GM19395 (cell line): ENCODE measurements around the gene SEMA4G.

Experiments
- ATAC-seq: cut with Tn5 transposase; IDR thresholded peaks from one replicate; pipeline ENCODE4 v1.9.1; 2021; ENCODE audit warnings: mild to moderate bottlenecking, moderate library complexity; ENCODE audit not compliant: unreplicated experiment

Gene SEMA4G

GRCh38 chr10:100987685-100988049 lies 18.4 kb downstream of the SEMA4G start:
- ATAC-seq = peak; percentile 13

- no peak for ATAC-seq
Observed at GRCh38 chr10:100988166-100988565, 18.9 kb downstream of the SEMA4G start.

- ATAC-seq = no peak
Observed at GRCh38 chr10:100989088-100989487, 19.8 kb downstream of the SEMA4G start.

DNA sequence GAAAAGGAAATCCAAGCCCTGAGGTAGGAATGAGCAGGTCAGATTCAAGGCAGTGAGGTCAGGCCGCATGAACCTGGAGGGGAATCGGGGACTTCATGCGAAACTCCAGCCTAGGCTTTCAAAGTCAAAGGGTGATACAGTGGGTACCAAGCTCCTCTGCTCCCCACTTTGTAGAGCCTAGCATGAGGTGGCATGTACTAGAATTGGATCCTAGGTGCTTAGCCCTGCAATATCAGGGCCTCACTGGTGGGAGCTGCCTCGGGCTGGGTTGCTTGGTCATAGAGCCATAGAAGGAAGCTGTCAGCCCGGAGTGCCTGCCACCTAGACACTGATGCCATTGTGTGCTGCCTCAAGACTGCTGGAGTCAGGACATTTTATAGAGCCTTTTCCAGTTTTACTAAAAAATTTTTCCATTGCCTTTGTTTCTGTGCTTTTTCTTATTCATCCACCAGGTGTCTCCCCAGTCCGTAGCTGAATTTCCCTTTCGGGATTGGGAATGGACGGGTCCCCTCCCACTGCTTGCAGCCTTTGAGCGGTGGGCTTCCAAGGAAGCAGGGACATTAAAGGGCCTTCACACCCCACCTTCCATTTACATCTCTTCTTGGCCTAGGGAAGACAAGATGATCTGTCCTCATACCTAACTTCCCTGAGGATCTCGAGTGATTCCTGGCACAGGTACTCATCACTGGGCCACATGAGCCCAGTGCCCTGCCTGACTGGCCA lies 24.8 kb downstream of the SEMA4G start:
- ATAC-seq = no peak

DNA sequence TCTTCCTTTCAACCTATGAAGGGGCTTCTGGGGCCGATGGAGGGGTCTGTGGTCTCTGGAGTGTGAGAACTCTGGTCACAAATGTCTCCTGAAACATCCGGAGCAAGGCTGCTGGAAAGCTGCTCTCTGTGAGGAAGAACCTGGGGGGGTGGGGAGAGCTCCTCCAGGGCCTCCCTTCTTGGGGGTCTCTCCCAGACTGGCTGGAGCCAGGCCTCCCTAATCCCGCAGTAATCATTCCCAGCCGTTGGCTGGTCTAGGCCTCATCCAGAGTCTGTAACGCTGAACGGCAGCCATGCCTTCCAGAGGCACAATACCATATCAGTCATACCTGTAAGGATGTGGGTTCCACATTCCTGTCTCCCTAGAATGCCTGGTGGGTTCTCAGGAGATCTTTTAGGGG lies 25.9 kb downstream of the SEMA4G start:
- no peak for ATAC-seq

GRCh38 chr10:100996678-100997359 lies 27.5 kb downstream of the SEMA4G start:
- ATAC-seq = peak; percentile 26

DNA sequence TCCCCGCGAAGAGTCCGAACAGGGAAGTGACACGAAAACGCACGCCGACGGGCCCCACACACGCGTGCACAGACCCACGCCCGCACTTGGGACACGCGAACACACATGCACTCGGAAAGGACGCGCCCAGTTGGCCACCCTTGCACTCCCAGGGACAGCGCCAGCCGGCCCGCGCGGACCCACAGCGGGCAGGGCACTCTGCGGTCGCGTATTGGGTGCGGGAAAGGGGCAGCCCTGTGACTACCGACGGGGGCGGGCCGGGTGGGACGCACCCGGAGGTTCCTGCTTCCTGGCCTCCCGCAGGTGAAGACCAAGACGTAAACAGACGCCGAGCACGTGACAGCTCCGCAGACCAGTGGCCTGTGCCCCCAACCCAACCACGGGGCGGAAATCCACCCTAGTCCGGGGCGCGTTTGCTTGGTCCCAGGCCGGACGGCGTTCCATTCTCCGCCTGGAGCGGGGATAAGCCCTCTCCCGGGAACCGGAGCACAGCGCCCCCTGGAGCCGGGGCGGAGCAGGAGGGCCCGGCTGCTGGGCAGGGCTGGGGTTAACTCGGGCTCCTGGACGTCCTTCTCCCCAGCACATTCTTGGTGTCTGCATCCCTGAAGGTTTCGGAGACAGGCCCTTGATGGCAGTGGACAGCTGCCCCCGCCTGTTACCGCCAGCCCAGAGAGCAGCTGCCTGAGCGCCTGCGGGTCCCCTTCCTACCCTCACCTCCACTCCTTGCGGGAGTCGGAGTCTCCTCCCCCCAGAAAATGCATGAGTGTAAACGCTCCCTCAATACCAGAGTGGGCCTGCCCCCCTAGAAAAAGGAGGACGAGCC lies 28.3 kb downstream of the SEMA4G start:
- peak; percentile 39 for ATAC-seq

GRCh38 chr10:100998183-100998990 lies 29.1 kb downstream of the SEMA4G start:
- ATAC-seq = peak; percentile 40

- ATAC-seq = peak; percentile 44
Observed at GRCh38 chr10:100998991-100999741, 29.9 kb downstream of the SEMA4G start.

DNA sequence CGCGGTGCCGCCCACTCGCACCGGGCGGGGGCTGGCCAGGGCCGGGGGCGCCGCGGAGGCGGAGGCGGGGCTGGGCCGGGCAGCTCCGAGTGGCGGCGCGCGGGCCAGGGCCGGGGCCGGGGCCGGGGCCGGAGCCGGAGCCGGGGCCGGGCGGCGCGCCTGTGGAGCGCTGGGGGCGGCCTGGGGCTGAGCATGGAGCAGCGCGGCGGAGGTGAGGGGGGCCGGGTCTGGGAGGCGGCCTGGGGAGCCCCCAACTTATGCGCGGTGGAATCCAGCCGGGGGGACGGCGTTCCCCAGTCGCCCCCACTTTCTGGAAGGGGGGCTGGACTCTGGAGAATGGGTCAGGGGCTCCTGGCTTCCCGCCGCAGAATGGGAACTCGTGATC lies 30.4 kb downstream of the SEMA4G start, which contains the start of gene LZTS2:
Gene LZTS2, plus strand, starts transcription at position 67 of the 385 bp plus-strand sequence. CDS start 2,731 bp downstream, outside the sequence.
- ATAC-seq = no peak

GRCh38 chr10:101000127-101000914 lies 31.0 kb downstream of the SEMA4G start:
- no peak for ATAC-seq

DNA sequence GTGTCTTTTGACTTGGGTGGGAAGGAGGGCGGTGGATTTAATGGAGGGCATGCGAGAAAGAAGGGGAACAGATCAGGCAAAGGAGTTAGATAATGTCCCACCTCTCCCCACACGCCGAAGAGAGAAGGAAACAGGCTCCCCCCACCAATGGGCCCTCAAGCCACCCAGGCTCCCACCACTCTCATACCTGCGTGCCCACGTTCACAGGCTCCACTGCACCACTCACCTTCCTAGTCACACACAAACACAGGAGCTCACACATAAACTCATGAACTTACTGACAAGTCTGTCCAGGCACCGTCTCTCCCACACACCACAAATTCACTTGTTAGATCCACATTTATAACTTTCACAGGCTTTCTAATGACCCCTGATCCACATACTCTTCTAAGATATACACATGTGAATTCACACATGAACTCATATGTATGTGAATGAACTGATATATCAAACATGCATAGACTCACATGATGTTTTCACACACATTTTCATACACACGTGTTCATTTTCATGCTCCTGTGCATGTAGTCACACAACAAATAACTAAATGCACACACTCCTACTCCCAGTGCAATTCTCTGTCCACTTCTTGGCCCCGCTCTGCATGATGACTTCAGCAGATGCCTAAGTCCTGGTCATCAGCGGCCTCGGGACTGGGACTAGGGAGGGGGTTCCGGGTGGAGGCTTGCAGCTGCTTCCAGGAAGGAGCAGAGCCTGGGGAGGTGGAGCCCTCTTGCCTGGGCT lies 31.8 kb downstream of the SEMA4G start:
- no peak for ATAC-seq

DNA sequence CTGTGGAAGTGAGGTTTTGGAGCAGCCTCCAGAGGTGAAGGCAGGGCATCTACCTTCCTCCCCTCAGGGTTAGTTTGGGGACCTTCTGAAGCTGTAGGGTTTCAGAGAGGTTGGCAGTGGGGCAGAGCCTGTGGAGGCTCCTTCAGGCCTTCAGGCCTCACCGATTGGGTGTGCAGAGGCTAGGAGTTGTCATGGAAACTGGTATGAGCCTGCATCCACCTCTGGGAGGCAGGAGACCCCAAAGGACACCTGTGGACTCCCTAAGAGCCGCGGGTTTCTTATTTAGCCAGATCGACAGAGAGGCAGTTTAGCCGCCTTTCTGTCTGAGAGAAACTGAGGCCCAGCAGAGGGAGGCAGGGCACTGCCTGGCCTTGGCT lies 32.3 kb downstream of the SEMA4G start:
- ATAC-seq = no peak

GRCh38 chr10:101002456-101002855 lies 33.2 kb downstream of the SEMA4G start:
- no peak for ATAC-seq

DNA sequence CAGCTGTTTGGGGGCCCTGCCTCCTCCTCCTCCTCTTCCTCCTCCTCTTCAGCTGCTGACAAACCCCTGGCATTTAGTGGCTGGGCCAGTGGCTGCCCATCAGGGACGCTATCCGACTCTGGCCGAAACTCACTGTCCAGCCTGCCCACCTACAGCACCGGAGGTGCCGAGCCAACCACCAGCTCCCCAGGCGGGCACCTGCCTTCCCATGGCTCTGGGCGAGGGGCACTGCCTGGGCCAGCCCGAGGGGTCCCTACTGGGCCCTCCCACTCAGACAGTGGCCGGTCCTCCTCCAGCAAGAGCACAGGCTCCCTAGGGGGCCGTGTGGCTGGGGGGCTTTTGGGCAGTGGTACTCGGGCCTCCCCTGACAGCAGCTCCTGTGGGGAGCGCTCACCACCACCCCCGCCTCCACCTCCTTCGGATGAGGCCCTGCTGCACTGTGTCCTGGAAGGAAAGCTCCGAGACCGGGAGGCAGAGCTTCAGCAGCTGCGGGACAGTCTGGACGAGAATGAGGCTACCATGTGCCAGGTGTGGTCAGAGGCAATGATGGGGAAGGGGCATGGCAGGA lies 34.4 kb downstream of the SEMA4G start:
- no peak for ATAC-seq

DNA sequence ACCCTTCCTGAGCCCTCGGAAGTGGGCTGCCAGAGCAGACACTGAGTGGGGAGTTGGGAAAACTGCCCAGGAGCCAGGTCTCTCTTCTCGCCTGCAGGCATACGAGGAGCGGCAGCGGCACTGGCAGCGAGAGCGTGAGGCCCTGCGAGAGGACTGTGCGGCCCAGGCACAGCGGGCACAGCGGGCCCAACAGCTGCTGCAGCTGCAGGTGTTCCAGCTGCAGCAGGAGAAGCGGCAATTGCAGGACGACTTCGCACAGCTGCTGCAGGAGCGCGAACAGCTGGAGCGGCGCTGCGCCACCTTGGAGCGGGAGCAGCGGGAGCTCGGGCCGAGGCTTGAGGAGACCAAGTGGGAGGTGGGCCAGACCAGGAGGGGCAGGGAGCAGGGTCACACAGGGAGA lies 36.1 kb downstream of the SEMA4G start:
- ATAC-seq = no peak

GRCh38 chr10:101005869-101006567 lies 36.7 kb downstream of the SEMA4G start:
- ATAC-seq = no peak
